IMR-90 (cell line): ENCODE data around the gene MID1IP1. TPM values are rescaled to one million over a fixed set of nuclear protein-coding genes. Genes with fewer than 3 reads are reported as not detected.

Experiments used
- ATAC-seq: fragments of 200-7000 bp; cut with Tn5 transposase; 2 replicates; pipeline ENCODE4 v1.9.1; 2020; ENCODE audit warnings: low read depth, mild to moderate bottlenecking, moderate library complexity
- BruUV-seq: library from RNA; stranded (reverse); fragments of 400-500 nt; replicated peaks from 2 replicates; lab custom pipeline; 2021; lab: Mats Ljungman, UMichigan
- CTCF ChIA-PET: fragments of 300-600 bp; formaldehyde crosslinking; extraction: SDS; loops from one replicate; lab custom pipeline; 2021; ENCODE audit warnings: antibody characterized with exemption; lab: Yijun Ruan, JAX
- POLR2A ChIA-PET: fragments of 300-600 bp; sonication (Branson Sonifier 250); formaldehyde crosslinking; loops from one replicate; lab custom pipeline; 2022; ENCODE audit warnings: antibody characterized with exemption; ENCODE audit not compliant: unreplicated experiment; lab: Charles Lee
- DNase-seq: peaks from one replicate; pipeline ENCODE4 v3.0.0; 2013
- H2AFZ ChIP-seq: replicated peaks from 2 replicates; pipeline ENCODE3; 2013; ENCODE audit warnings: low read length, mild to moderate bottlenecking; ENCODE audit not compliant: poor library complexity
- H2AK5ac ChIP-seq: 2 replicates; pipeline ENCODE4 v1.6.1; 2013; ENCODE audit warnings: low read depth, low read length, inconsistent platforms
- H2AK9ac ChIP-seq: replicated peaks from 2 replicates; pipeline ENCODE3; 2013; ENCODE audit warnings: mild to moderate bottlenecking, low read depth, low read length, moderate library complexity; ENCODE audit not compliant: poor library complexity
- H2BK120ac ChIP-seq: 2 replicates; pipeline ENCODE4 v1.6.1; 2013; ENCODE audit warnings: low read depth, low read length, inconsistent platforms
- H2BK15ac ChIP-seq: 3 replicates; pipeline ENCODE4 v1.6.1; 2013; ENCODE audit warnings: low read depth, low read length, inconsistent platforms
- H2BK20ac ChIP-seq: 2 replicates; pipeline ENCODE4 v1.6.1; 2013; ENCODE audit warnings: low read depth, mild to moderate bottlenecking, inconsistent platforms, low read length, moderate library complexity
- H2BK5ac ChIP-seq: 2 replicates; pipeline ENCODE4 v1.6.1; 2013; ENCODE audit warnings: mild to moderate bottlenecking, low read depth, low read length, inconsistent platforms; ENCODE audit not compliant: poor library complexity, severe bottlenecking
- H3K14ac ChIP-seq: replicated peaks from 2 replicates; pipeline ENCODE4 v1.6.1; 2013; ENCODE audit warnings: low read depth, low read length, inconsistent platforms
- H3K18ac ChIP-seq: 2 replicates; pipeline ENCODE4 v1.6.1; 2013; ENCODE audit warnings: low read depth, low read length, control low read depth
- H3K23ac ChIP-seq: 2 replicates; pipeline ENCODE4 v1.6.1; 2013; ENCODE audit warnings: low read depth, low read length, inconsistent platforms
- H3K27ac ChIP-seq: 2 replicates; pipeline ENCODE4 v1.5.1; 2013; ENCODE audit warnings: mild to moderate bottlenecking, control low read depth, low read length; ENCODE audit not compliant: insufficient read depth
- H3K27me3 ChIP-seq: 2 replicates; pipeline ENCODE4 v1.6.1; 2013; ENCODE audit warnings: low read length; ENCODE audit not compliant: control insufficient read depth, insufficient read depth
- H3K36me3 ChIP-seq: 2 replicates; pipeline ENCODE4 v1.6.1; 2013; ENCODE audit warnings: low read length, mixed read lengths; ENCODE audit not compliant: control insufficient read depth, insufficient read depth
- H3K4ac ChIP-seq: 2 replicates; pipeline ENCODE4 v1.6.1; 2013; ENCODE audit warnings: low read depth, low read length, inconsistent platforms
- H3K4me1 ChIP-seq: 2 replicates; pipeline ENCODE4 v1.6.1; 2013; ENCODE audit warnings: low read length, mixed read lengths; ENCODE audit not compliant: control insufficient read depth, insufficient read depth
- H3K4me2 ChIP-seq: 2 replicates; pipeline ENCODE4 v1.6.1; 2013; ENCODE audit warnings: low read depth, mild to moderate bottlenecking, control low read depth, low read length, moderate library complexity
- H3K4me3 ChIP-seq: 2 replicates; pipeline ENCODE4 v1.5.1; 2013; ENCODE audit warnings: low read depth, mild to moderate bottlenecking, control low read depth, low read length, moderate library complexity; ENCODE audit not compliant: insufficient read depth
- H3K56ac ChIP-seq: 2 replicates; pipeline ENCODE4 v1.6.1; 2013; ENCODE audit warnings: low read length, inconsistent platforms; ENCODE audit not compliant: insufficient read depth; ENCODE audit errors: extremely low read depth
- H3K79me1 ChIP-seq, 2 experiments: 2 replicates each; pipeline ENCODE4 v1.6.1; 2013; ENCODE audit warnings: low read length in 2 of 2, inconsistent platforms in 1 of 2, low read depth in 1 of 2
- H3K9ac ChIP-seq: 2 replicates; pipeline ENCODE4 v1.6.1; 2013; ENCODE audit warnings: low read depth, low read length, control low read depth
- H3K9me1 ChIP-seq: 2 replicates; pipeline ENCODE4 v1.6.1; 2013; ENCODE audit warnings: low read length, inconsistent platforms; ENCODE audit not compliant: insufficient read depth
- H3K9me3 ChIP-seq: 2 replicates; pipeline ENCODE4 v1.6.1; 2013; ENCODE audit warnings: low read length; ENCODE audit not compliant: control insufficient read depth, insufficient read depth
- H4K20me1 ChIP-seq: 2 replicates; pipeline ENCODE4 v1.6.1; 2013; ENCODE audit warnings: low read length, inconsistent platforms; ENCODE audit not compliant: insufficient read depth
- H4K5ac ChIP-seq: 2 replicates; pipeline ENCODE4 v1.6.1; 2013; ENCODE audit warnings: mild to moderate bottlenecking, low read depth, low read length, control low read depth
- H4K8ac ChIP-seq, 2 experiments: 2 replicates each; pipeline ENCODE4 v1.6.1; 2013; ENCODE audit warnings: low read depth in 2 of 2, low read length in 2 of 2, control low read depth in 1 of 2, inconsistent platforms in 1 of 2
- H4K91ac ChIP-seq: 2 replicates; pipeline ENCODE4 v1.6.1; 2013; ENCODE audit warnings: low read depth, low read length, inconsistent platforms; ENCODE audit not compliant: insufficient read depth
- MAZ ChIP-seq: IDR thresholded peaks from 2 replicates; pipeline ENCODE4 v1.6.1; 2012; ENCODE audit warnings: low read depth, mild to moderate bottlenecking, low read length, improper control_type of control experiment, moderate library complexity, borderline replicate concordance
- RFX5 ChIP-seq: IDR thresholded peaks from 2 replicates; pipeline ENCODE4 v1.8.0; 2012; ENCODE audit warnings: low read depth, mild to moderate bottlenecking, low read length, moderate library complexity
- WGBS, 2 experiments: methylation state at CpG; one replicate each; pipeline versions ENCODE4 v1.1.5 to v1.1.7; 2013; ENCODE audit warnings: missing lambda C conversion rate in 2 of 2; ENCODE audit not compliant: insufficient read length in 1 of 2; ENCODE audit errors: extremely low coverage in 2 of 2; 5-methylcytosine and 5-hydroxymethylcytosine counted together
- dilution Hi-C: fragments of 300-500 bp; cut with HindIII; formaldehyde crosslinking; loops from one replicate; pipeline ENCODE4 v1.14.3; 2018; ENCODE audit warnings: low sequenced_read_pairs; ENCODE audit not compliant: unreplicated experiment
- in situ Hi-C: fragments of 300-500 bp; cut with MboI; formaldehyde crosslinking; loops from 3 replicates; pipeline ENCODE4 v1.14.3; 2019; ENCODE audit warnings: low sequenced_read_pairs, inconsistent platforms, mixed read lengths
- intact Hi-C: fragments of 100-400 bp; cut with micrococcal nuclease; formaldehyde crosslinking; loops from 2 replicates; pipeline ENCODE4 v1.10.0; 2022
- polyA plus RNA-seq, 3 experiments: library from polyadenylated mRNA; depleted of rRNA; stranded (reverse); fragments of >200 nt; gene quantifications; 2 replicates each; pipeline ENCODE4 v1.2.3, GENCODE V29; 2012; ENCODE audit warnings: low replicate concordance in 1 of 3
- total RNA-seq: library from RNA; depleted of rRNA; stranded (reverse); fragments of >200 nt; gene quantifications from 2 replicates; pipeline ENCODE4 v1.2.3, GENCODE V29; 2012

MID1IP1 gene
- total and polyA plus RNA-seq, 2 of the 4 experiments (the other 2 are of a cell fraction) = 14.5 to 31.3 TPM

GRCh38 chrX:38817004-38817703 is 15.9 kb downstream of the MID1IP1 start:
- no peaks in the 10 kb centered on the region for H3K36me3 ChIP-seq
- peak overlapping the region; percentile 99 for H4K5ac ChIP-seq
- DNase-seq (peak; percentile 43), ATAC-seq (peak; percentile 94)
- H2BK5ac ChIP-seq = peak overlapping the region; percentile 78
- H2AFZ ChIP-seq = peak overlapping the region; percentile 81
- peak overlapping the region; percentile 15; the same call in 1 of the 3 replicates for H2BK15ac ChIP-seq
- H4K8ac ChIP-seq = peak overlapping the region; percentile 28 to 84; a peak in 3 of 4 replicates
- no TSS peak for BruUV-seq
- peaks cover 3% of the 10 kb centered on the region; the same call in 1 of the 2 replicates for H3K9me1 ChIP-seq
- no peaks in the 10 kb centered on the region for H3K9me3 ChIP-seq
- H3K4me1 ChIP-seq = peaks cover 7% of the 10 kb centered on the region
- H3K27ac ChIP-seq = peak overlapping the region; percentile 66; the same call in 1 of the 2 replicates
- peak overlapping the region; percentile 77 for H3K23ac ChIP-seq
- H3K14ac ChIP-seq = peak overlapping the region; percentile 77
- TF ChIP-seq MAZ = peak; percentile 36; the same call in 1 of the 2 replicates
- no peak for TF ChIP-seq RFX5
- H3K79me1 ChIP-seq = no peaks in the 10 kb centered on the region
- peaks cover 2% of the 10 kb centered on the region; the same call in 1 of the 2 replicates for H3K27me3 ChIP-seq
- H2AK5ac ChIP-seq = peak overlapping the region; percentile 51; the same call in 1 of the 2 replicates
- POLR2A ChIA-PET = interaction anchor here (1.7 kb wide), 1 partner anchor 11 kb away, joined by 6 read pairs; no protein-coding TSS in a partner anchor
- H3K56ac ChIP-seq = 0 out of 2 replicates have a peak overlapping the region, but pooled peaks have one; percentile 39
- H3K9ac ChIP-seq = peak overlapping the region; percentile 59; the same call in 1 of the 2 replicates
- H3K18ac ChIP-seq = peak overlapping the region; percentile 97
- no peak overlapping the region for H3K4me2 ChIP-seq
- no peak overlapping the region for H3K4me3 ChIP-seq
- no peak overlapping the region for H2AK9ac ChIP-seq
- no CpG with 5 or more reads among the region's 2 CpGs for WGBS, 2 experiments
- H2BK120ac ChIP-seq = peak overlapping the region; percentile 82
- peak overlapping the region; percentile 86 for H4K91ac ChIP-seq
- intact Hi-C loops (loop anchor here (5.0 kb wide), 1 partner anchor 65 kb away; no protein-coding TSS in a partner anchor), in situ Hi-C loops (no loop called here), dilution Hi-C loops (no loop called here)
- peak overlapping the region; percentile 54; the same call in 1 of the 2 replicates for H2BK20ac ChIP-seq
- H4K20me1 ChIP-seq = no peaks in the 10 kb centered on the region
- CTCF ChIA-PET = no interaction called here
- peak overlapping the region; percentile 77 for H3K4ac ChIP-seq
